Measurements from ENCODE around the gene DNAH1. TPM values are rescaled to one million over a fixed set of nuclear protein-coding genes. Genes with fewer than 3 reads are reported as not detected.

DNAH1 gene
- total RNA-seq, 4 donors from 2014 or later, result 3.2 to 8.1 (median 6.2) TPM

DNA sequence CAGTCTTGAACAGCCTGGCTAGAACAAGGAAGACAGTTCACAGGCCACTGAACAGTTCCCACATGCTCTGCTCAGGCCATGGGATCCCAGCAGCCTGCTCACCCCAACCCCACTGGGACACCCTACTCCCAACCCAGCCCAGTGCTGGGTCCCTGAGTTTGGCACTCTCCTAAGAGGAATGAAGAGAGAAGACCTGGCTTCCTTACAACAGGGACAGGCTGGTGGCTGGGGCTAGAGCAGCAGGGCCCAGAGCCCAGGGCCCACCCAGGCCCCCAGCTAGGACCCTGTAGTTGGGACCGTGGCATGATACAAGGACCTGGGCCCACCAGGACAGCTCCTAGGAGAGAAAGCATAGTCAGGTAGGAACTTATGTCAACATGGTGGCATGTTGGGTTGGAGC lies 85.4 kb downstream of the DNAH1 start:
- no peak for ATAC-seq
- H3K36me3 ChIP-seq, result peaks cover 0 to 77% of the 10 kb centered on the region in 2 donors
- H3K4me3 ChIP-seq, result no peak overlapping the region
- 100% methylated on average over 1 of the region's 1 CpG; no CpG with 5 or more reads in 1 of the 2 donors for WGBS, 2 donors (ENCODE audit: low coverage in 1 of 2)
- TF ChIP-seq POLR2AphosphoS5 (IDR thresholded peaks at IDR 0.05), result no peak
- TF ChIP-seq EP300 (IDR thresholded peaks at IDR 0.05), result no peak
- no peak for TF ChIP-seq POLR2A (IDR thresholded peaks at IDR 0.05)
- TF ChIP-seq, protein P1, sequence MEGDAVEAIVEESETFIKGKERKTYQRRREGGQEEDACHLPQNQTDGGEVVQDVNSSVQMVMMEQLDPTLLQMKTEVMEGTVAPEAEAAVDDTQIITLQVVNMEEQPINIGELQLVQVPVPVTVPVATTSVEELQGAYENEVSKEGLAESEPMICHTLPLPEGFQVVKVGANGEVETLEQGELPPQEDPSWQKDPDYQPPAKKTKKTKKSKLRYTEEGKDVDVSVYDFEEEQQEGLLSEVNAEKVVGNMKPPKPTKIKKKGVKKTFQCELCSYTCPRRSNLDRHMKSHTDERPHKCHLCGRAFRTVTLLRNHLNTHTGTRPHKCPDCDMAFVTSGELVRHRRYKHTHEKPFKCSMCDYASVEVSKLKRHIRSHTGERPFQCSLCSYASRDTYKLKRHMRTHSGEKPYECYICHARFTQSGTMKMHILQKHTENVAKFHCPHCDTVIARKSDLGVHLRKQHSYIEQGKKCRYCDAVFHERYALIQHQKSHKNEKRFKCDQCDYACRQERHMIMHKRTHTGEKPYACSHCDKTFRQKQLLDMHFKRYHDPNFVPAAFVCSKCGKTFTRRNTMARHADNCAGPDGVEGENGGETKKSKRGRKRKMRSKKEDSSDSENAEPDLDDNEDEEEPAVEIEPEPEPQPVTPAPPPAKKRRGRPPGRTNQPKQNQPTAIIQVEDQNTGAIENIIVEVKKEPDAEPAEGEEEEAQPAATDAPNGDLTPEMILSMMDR (IDR thresholded peaks at IDR 0.05), result no peak
- H3K27me3 ChIP-seq, result no peaks in the 10 kb centered on the region
- H3K27ac ChIP-seq, result no peak overlapping the region
- peaks cover 0 to 7% (median 0%) of the 10 kb centered on the region in 3 donors for H3K4me1 ChIP-seq
- no peaks in the 10 kb centered on the region for H3K9me3 ChIP-seq

DNA sequence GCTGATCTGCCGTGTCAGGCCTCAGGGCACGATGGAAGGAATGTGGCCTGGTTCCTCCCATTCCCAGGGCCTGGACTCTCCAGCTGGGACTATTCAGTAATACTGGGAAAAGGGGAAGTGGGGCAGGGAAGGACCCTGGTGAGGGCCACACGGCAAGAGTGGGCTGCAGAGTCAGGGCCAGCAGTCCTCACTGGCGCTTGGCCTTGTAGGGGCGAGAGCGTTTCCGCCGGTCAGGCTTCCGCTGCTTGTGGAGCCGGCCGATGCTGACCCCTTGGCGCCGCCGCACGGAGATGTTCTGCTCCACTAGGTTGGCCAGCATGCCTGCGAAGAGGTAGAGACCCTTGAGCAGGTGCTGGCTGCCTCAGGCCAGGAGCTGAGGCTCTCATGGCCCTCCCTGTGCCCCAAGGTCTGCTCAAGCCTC lies 86.0 kb downstream of the DNAH1 start:
- WGBS, 2 donors (ENCODE audit: low coverage in 1 of 2), result 80 to 100% methylated on average over 1 to 6 of the region's 16 CpGs
- Histone ChIP-seq H3K4me3 (no peak overlapping the region), H3K9me3 (no peaks in the 10 kb centered on the region), H3K36me3 (peaks cover 0 to 83% of the 10 kb centered on the region in 2 donors), H3K4me1 (peaks cover 0 to 13% (median 0%) of the 10 kb centered on the region in 3 donors), H3K27me3 (no peaks in the 10 kb centered on the region), H3K27ac (no peak overlapping the region)
- no peak for ATAC-seq
- TF ChIP-seq, protein P1 (IDR thresholded peaks at IDR 0.05), result no peak

DNA sequence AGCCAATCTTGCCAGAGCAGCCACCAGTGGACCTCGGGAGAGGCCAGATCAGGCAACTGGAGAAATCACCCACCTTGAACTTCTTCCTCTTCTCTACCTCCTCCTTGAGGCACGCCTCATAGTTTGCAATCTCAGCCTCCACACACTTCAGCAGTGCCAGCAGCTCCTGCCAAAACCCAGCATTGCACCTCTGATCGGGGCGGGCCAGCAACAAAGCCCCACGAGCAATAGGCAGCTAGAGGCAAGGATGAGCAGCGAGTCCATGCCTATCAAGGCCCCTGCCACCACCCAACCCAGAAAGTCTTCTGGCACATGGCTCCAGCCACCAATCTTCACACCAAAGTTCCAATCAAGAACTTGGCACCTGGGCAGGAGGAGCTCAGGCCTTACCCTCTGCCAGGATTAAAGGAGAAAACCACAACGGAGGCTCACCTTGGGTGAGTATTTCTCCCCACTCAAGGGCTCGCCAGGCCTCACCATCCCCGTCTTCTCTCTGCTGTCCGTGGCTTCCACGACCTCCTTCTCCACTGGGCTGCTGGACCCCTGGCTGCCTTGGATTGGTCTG lies 86.7 kb downstream of the DNAH1 start:
- no peak for ATAC-seq
- peaks cover 0 to 20% (median 0%) of the 10 kb centered on the region in 3 donors for H3K4me1 ChIP-seq
- no peaks in the 10 kb centered on the region for H3K9me3 ChIP-seq
- H3K27ac ChIP-seq, result no peak overlapping the region
- H3K4me3 ChIP-seq, result no peak overlapping the region
- H3K27me3 ChIP-seq, result no peaks in the 10 kb centered on the region
- WGBS, 2 donors (ENCODE audit: low coverage in 1 of 2), result 67 to 80% methylated on average over 2 to 3 of the region's 11 CpGs
- H3K36me3 ChIP-seq, result peaks cover 0 to 90% of the 10 kb centered on the region in 2 donors
- TF ChIP-seq, protein P1 (IDR thresholded peaks at IDR 0.05), result no peak
- no peak for TF ChIP-seq EP300 (IDR thresholded peaks at IDR 0.05)

DNA sequence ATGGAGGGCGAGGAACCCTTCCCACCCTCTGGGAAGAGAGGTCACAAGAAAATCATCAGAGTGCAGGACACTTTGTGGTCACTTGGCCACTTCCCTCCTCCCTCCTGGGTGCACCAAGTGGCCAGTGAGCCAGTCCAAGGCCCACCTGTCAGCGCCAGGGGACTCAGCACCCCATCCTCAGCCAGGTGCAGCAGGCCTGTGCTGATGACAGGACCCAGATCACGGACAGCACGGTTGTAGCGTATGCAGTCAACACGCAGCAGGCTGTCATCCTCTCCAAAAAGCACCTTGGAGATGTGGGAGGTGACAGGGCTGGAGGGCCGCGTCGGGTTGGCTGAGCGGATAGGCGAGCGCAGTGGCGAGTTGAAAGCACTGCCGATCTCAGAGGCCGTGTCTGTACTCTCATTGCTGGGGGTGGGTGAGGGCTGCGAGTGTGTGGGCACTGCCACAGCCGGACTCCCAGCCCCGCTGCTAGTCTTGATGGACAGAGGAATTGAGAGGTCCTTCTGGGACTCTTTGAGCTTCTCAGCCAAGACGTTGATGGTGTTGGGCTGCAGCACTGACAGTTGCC lies 87.2 kb downstream of the DNAH1 start:
- 87% methylated on average over 8 of the region's 19 CpGs; no CpG with 5 or more reads in 1 of the 2 donors for whole genome bisulfite sequencing, 2 donors (ENCODE audit: low coverage in 1 of 2)
- TF ChIP-seq EP300 (IDR thresholded peaks at IDR 0.05) (no peak), POLR2A (IDR thresholded peaks at IDR 0.05) (no peak), POLR2AphosphoS5 (IDR thresholded peaks at IDR 0.05) (no peak)
- TF ChIP-seq, protein P1 (IDR thresholded peaks at IDR 0.05), result no peak
- peaks cover 0 to 95% of the 10 kb centered on the region in 2 donors for H3K36me3 ChIP-seq
- peaks cover 0 to 25% (median 3%) of the 10 kb centered on the region in 3 donors for H3K4me1 ChIP-seq
- ATAC-seq, result no peak
- H3K9me3 ChIP-seq, result no peaks in the 10 kb centered on the region
- no peak overlapping the region for H3K27ac ChIP-seq
- H3K4me3 ChIP-seq, result no peak overlapping the region
- H3K27me3 ChIP-seq, result no peaks in the 10 kb centered on the region

DNA sequence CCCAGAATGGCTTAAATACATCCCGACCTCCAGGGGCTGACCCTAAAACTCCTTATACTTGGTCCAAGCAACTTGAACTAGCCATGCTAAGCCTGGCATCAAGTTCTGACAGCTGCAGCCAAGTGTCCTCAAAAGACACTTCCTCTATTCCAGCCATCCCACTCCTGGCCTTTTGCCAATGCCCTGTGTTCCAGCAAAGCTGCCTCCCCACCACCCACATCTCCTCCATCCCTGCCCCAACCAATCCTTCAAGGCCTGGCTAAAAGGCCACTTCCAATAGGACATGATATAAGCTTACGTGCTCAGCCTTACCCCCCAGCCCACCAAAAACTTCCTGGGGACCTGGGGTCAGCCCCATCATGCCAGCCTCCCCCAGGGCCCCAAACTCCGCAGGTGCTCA lies 87.8 kb downstream of the DNAH1 start:
- Histone ChIP-seq H3K4me1 (peaks cover 2 to 31% (median 9%) of the 10 kb centered on the region in 3 donors), H3K4me3 (no peak overlapping the region), H3K27ac (no peak overlapping the region), H3K36me3 (peaks cover 0 to 96% of the 10 kb centered on the region in 2 donors), H3K9me3 (no peaks in the 10 kb centered on the region), H3K27me3 (no peaks in the 10 kb centered on the region)
- TF ChIP-seq, protein P1 (IDR thresholded peaks at IDR 0.05), result no peak
- TF ChIP-seq POLR2A (IDR thresholded peaks at IDR 0.05) (no peak), POLR2AphosphoS5 (IDR thresholded peaks at IDR 0.05) (no peak), EP300 (IDR thresholded peaks at IDR 0.05) (no peak)
- no peak for ATAC-seq
- 71% methylated on average over 2 of the region's 3 CpGs; no CpG with 5 or more reads in 1 of the 2 donors for WGBS, 2 donors (ENCODE audit: low coverage in 1 of 2)

Measured in gastroesophageal sphincter (tissue), 4 donors.